Renal cortex interstitium (tissue), 11 donors: ENCODE results near the gene PTPN20. TPM values are rescaled to one million over a fixed set of nuclear protein-coding genes. Genes with fewer than 3 reads are reported as not detected.
"Not testable (repeated sequence)": the region's sequence is repeated elsewhere in the genome, so short reads cannot be mapped to it uniquely, and the experiment has no call there.

ENCODE experiments used
- DNase-seq, 11 donors: peaks; one replicate each; pipeline ENCODE4 v3.0.0-alpha.2; 2013; ENCODE audit warnings: low read depth in 9 of 11, low spot score in 4 of 11; ENCODE audit errors: extremely low read depth in 1 of 11
- polyA plus RNA-seq, 3 donors: library from polyadenylated mRNA; unstranded; fragments of 120-200 nt; gene quantifications; one replicate each; pipeline ENCODE4 v1.2.1, GENCODE V29; 2013; ENCODE audit not compliant: insufficient read length in 3 of 3

Gene PTPN20
- polyA plus RNA-seq, 3 donors = 2.4 to 6.1 (median 2.8) TPM

GRCh38 chr10:46932383-46932782, 21.2 kb downstream of the PTPN20 start:
- not testable (repeated sequence) for DNase-seq

GRCh38 chr10:46941091-46941490, 29.9 kb downstream of the PTPN20 start:
- not testable (repeated sequence) for DNase-seq

- DNase-seq = not testable (repeated sequence)
Observed at GRCh38 chr10:46948687-46949518, 37.7 kb downstream of the PTPN20 start.

- not testable (repeated sequence) for DNase-seq
Observed at GRCh38 chr10:46952540-46952939, 41.3 kb downstream of the PTPN20 start.

- not testable (repeated sequence) for DNase-seq
Observed at GRCh38 chr10:46960742-46961141, 49.5 kb downstream of the PTPN20 start.

GRCh38 chr10:46963356-46963755, 52.1 kb downstream of the PTPN20 start:
- not testable (repeated sequence) for DNase-seq

GRCh38 chr10:46967013-46967412, 55.8 kb downstream of the PTPN20 start:
- DNase-seq = not testable (repeated sequence)

GRCh38 chr10:46980223-46980622, 69.0 kb downstream of the PTPN20 start:
- not testable (repeated sequence) for DNase-seq

- DNase-seq = not testable (repeated sequence)
Observed at GRCh38 chr10:46987233-46987924, 76.2 kb downstream of the PTPN20 start.

- no peak for DNase-seq
Observed at GRCh38 chr10:46992803-46993561, 81.8 kb downstream of the PTPN20 start.

GRCh38 chr10:46995234-46995633, 84.0 kb downstream of the PTPN20 start:
- no peak for DNase-seq

- DNase-seq = no peak
Observed at GRCh38 chr10:46998192-46998591, 87.0 kb downstream of the PTPN20 start.

GRCh38 chr10:46998595-46998994, 87.4 kb downstream of the PTPN20 start:
- no peak for DNase-seq

GRCh38 chr10:46999217-46999616, 88.0 kb downstream of the PTPN20 start:
- no peak for DNase-seq

GRCh38 chr10:47008769-47009168, 97.5 kb downstream of the PTPN20 start:
- DNase-seq = no peak

GRCh38 chr10:47009215-47009838, 98.1 kb downstream of the PTPN20 start:
- no peak for DNase-seq

GRCh38 chr10:47010036-47010435, 98.8 kb downstream of the PTPN20 start:
- DNase-seq = no peak

- no peak for DNase-seq
Observed at GRCh38 chr10:47012214-47012613, 101.0 kb downstream of the PTPN20 start.

- DNase-seq = no peak
Observed at GRCh38 chr10:47013507-47014154, 102.4 kb downstream of the PTPN20 start.
